ENCODE results near the gene FASN. TPM values are rescaled to one million over a fixed set of nuclear protein-coding genes. Genes with fewer than 3 reads are reported as not detected.
A peak's percentile ranks its signal among the peaks of the same experiment; 100 is the strongest.

The FASN gene
- total RNA-seq, 8 experiments from 2014 or later: 32.4 to 333 (median 89.0) TPM

DNA sequence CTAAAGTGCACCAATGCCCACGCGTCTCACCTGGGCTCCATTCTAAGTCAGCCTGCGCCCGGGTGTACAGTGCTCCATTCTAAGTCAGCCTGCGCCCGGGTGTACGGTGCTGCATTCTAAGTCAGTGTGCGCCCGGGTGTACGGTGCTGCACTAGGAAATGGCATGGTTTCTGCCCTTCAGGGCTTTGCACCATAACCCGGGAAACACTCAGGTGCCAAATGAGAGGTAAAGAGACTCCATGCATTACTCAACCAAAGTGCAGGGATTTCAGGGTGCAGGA, 29.2 kb upstream of the FASN start:
- Histone ChIP-seq H3K4me3 (no peak overlapping the region), H3K27ac (no peak overlapping the region), H3K4me1 (replicated peaks in 1 of 2) (no peaks in the 10 kb centered on the region)
- in situ Hi-C loops (cut with MboI; ENCODE audit: low pct_unique_long_range_greater_than_20kb in 2 of 9, low sequenced_read_pairs in 9 of 9, unreplicated experiment in 9 of 9): loop anchor here in 2 of 9 experiments (25.0 kb wide), 1 partner anchor 90 kb away; the partner anchor contains the start of genes DCXR (in 2 of the 2) and RAC3 (in 2 of the 2)
- ATAC-seq (replicated peaks in 6 of 8): no peak
- 96% methylated on average over 4 of the region's 11 CpGs; no CpG with 5 or more reads in 9 of the 10 experiments for WGBS, 10 experiments

- 58 to 100% (median 84%) methylated on average over 1 to 21 of the region's 35 CpGs; no CpG with 5 or more reads in 1 of the 10 experiments for WGBS, 10 experiments
- no peaks in the 10 kb centered on the region for H3K4me1 ChIP-seq (replicated peaks in 1 of 2)
- in situ Hi-C loops (cut with MboI; ENCODE audit: low pct_unique_long_range_greater_than_20kb in 2 of 9, low sequenced_read_pairs in 9 of 9, unreplicated experiment in 9 of 9): loop anchor here in 2 of 9 experiments (25.0 kb wide), 1 partner anchor 89 kb away; the partner anchor contains the start of genes DCXR (in 2 of the 2) and RAC3 (in 2 of the 2)
- peak in 3 of 8 experiments; percentile 97 to 98 (median 97) for ATAC-seq (replicated peaks in 6 of 8)
- H3K27ac ChIP-seq: no peak overlapping the region
- H3K4me3 ChIP-seq: no peak overlapping the region
Observed at GRCh38 chr17:82126556-82127314, 28.7 kb upstream of the FASN start.

GRCh38 chr17:82124101-82124500, 26.1 kb upstream of the FASN start:
- in situ Hi-C loops (cut with MboI; ENCODE audit: low pct_unique_long_range_greater_than_20kb in 2 of 9, low sequenced_read_pairs in 9 of 9, unreplicated experiment in 9 of 9): no loop called here
- H3K4me1 ChIP-seq (replicated peaks in 1 of 2): peaks cover 0 to 3% of the 10 kb centered on the region in 2 donors
- no peak overlapping the region for H3K27ac ChIP-seq
- no peak overlapping the region for H3K4me3 ChIP-seq
- no peak for ATAC-seq (replicated peaks in 6 of 8)
- WGBS, 10 experiments: 82 to 100% (median 94%) methylated on average over 1 to 4 of the region's 4 CpGs; no CpG with 5 or more reads in 2 of the 10 experiments

GRCh38 chr17:82121660-82122629, 23.9 kb upstream of the FASN start:
- 77 to 100% (median 89%) methylated on average over 1 to 11 of the region's 32 CpGs; no CpG with 5 or more reads in 4 of the 10 experiments for whole genome bisulfite sequencing, 10 experiments
- in situ Hi-C loops (cut with MboI; ENCODE audit: low pct_unique_long_range_greater_than_20kb in 2 of 9, low sequenced_read_pairs in 9 of 9, unreplicated experiment in 9 of 9): no loop called here
- H3K4me3 ChIP-seq: no peak overlapping the region
- H3K4me1 ChIP-seq (replicated peaks in 1 of 2): peaks cover 0 to 11% of the 10 kb centered on the region in 2 donors
- ATAC-seq (replicated peaks in 6 of 8): no peak
- H3K27ac ChIP-seq: no peak overlapping the region

GRCh38 chr17:82121246-82121645, 23.2 kb upstream of the FASN start:
- Histone ChIP-seq H3K4me3 (no peak overlapping the region), H3K4me1 (replicated peaks in 1 of 2) (peaks cover 0 to 11% of the 10 kb centered on the region in 2 donors), H3K27ac (no peak overlapping the region)
- no peak for ATAC-seq (replicated peaks in 6 of 8)
- 88 to 100% (median 100%) methylated on average over 1 to 2 of the region's 4 CpGs; no CpG with 5 or more reads in 7 of the 10 experiments for whole genome bisulfite sequencing, 10 experiments
- in situ Hi-C loops (cut with MboI; ENCODE audit: low pct_unique_long_range_greater_than_20kb in 2 of 9, low sequenced_read_pairs in 9 of 9, unreplicated experiment in 9 of 9): no loop called here

DNA sequence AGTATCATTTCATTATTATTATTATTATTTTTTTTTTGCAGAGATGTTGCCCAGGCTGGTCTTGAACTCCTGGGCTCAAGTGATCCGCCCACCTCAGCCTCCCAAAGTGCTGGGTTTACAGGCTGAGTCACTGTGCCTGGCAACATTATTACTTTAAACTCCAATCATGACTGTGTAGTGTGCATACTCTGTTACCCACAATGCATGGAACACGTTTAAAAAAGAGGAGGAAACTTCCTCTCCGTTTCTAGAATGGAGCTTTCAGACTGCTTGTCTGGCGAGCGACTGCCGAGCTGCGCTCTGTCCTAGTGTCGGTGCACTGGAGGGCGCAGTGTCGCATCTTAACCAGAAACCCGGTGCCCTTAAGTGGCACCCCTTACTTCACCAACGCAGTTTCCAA, 22.1 kb upstream of the FASN start:
- Histone ChIP-seq H3K27ac (no peak overlapping the region), H3K4me1 (replicated peaks in 1 of 2) (peaks cover 0 to 11% of the 10 kb centered on the region in 2 donors), H3K4me3 (no peak overlapping the region)
- 14 to 82% (median 54%) methylated on average over 1 to 11 of the region's 12 CpGs; no CpG with 5 or more reads in 2 of the 10 experiments for WGBS, 10 experiments
- peak in 5 of 8 experiments; percentile 27 to 98 (median 32) for ATAC-seq (replicated peaks in 6 of 8)
- in situ Hi-C loops (cut with MboI; ENCODE audit: low pct_unique_long_range_greater_than_20kb in 2 of 9, low sequenced_read_pairs in 9 of 9, unreplicated experiment in 9 of 9): no loop called here

DNA sequence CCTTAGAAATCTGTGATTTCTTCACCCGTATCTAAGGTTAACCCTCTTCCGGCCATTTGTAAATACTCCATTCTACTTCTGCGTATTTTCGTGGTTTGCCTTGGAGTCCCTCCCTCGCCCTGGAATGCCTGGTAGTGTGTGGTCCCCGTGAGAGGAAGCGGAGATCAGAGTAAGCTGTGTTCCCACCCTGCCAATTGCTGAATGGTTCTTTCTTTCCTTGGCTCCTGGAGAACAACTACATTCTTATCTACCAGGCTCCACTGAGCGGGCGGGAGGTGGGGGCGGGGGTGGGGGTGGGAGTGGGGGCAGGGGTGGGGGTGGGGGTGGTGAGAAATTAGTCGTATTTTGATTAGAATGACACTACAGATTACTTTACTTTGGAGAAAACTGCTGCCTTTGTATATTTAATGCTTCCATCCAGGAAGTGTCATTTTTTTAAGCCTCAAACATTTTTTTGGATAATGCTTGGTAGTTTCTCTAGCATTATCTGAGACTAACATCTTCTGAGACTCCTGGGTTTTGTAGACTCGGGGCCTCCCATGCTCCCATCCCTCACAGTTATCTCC, 20.9 kb upstream of the FASN start:
- Histone ChIP-seq H3K4me3 (no peak overlapping the region), H3K4me1 (replicated peaks in 1 of 2) (peaks cover 0 to 11% of the 10 kb centered on the region in 2 donors), H3K27ac (no peak overlapping the region)
- ATAC-seq (replicated peaks in 6 of 8): peak in 2 of 8 experiments; percentile 50 to 80
- 60 to 100% (median 69%) methylated on average over 2 to 4 of the region's 12 CpGs; no CpG with 5 or more reads in 6 of the 10 experiments for WGBS, 10 experiments
- in situ Hi-C loops (cut with MboI; ENCODE audit: low pct_unique_long_range_greater_than_20kb in 2 of 9, low sequenced_read_pairs in 9 of 9, unreplicated experiment in 9 of 9): no loop called here

- in situ Hi-C loops (cut with MboI; ENCODE audit: low pct_unique_long_range_greater_than_20kb in 2 of 9, low sequenced_read_pairs in 9 of 9, unreplicated experiment in 9 of 9): no loop called here
- Histone ChIP-seq H3K4me1 (replicated peaks in 1 of 2) (peaks cover 0 to 11% of the 10 kb centered on the region in 2 donors), H3K27ac (no peak overlapping the region), H3K4me3 (no peak overlapping the region)
- 87 to 100% (median 95%) methylated on average over 1 to 9 of the region's 18 CpGs; no CpG with 5 or more reads in 4 of the 10 experiments for WGBS, 10 experiments
- peak in 1 of 8 experiments; percentile 9 for ATAC-seq (replicated peaks in 6 of 8)
Observed at GRCh38 chr17:82118168-82118814, 20.3 kb upstream of the FASN start.

DNA sequence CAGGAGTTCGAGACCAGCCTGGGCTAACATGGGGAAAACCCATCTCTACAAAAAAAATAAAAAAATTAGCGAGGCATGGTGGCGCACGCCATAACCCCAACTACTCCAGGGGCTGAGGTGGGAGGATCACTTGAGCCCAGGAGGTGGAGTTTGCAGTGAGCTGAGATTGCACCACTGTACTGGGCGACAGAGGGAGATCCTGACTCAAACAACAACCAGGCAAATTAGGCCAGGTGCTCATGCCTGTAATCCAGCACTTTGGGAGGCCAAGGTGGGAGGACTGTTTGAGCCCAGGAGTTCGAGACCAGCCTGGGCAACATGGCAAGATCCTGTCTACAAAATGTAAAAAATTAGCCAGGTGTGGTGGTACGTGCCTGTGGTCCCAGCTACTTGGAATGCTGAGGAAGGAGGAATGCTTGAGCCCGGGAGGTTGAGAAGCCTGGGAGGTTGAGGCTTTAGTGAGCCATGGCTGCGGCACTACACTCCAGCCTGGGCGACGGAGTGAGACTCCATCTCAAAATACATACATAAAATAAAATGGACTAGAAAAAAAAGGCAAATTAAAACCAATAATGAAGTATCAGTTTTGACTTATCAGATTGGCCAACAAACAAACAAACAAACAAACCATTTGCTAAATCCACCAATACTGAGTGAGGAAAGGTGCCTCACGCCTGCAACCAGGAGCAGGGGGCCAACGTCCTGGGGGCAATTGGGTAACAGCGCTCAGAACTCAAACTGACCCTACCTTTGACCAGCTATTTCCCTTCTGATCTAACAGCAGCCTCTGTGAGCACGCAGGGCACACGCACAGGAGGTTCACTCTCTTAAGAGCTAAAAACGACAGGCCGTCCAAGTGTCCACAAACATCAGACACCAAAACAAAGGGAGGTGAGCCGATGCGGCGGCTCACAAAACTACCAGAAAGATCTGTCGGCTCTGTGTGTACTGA, 19.4 kb upstream of the FASN start:
- WGBS, 10 experiments: 80 to 100% (median 94%) methylated on average over 1 to 17 of the region's 22 CpGs
- in situ Hi-C loops (cut with MboI; ENCODE audit: low pct_unique_long_range_greater_than_20kb in 2 of 9, low sequenced_read_pairs in 9 of 9, unreplicated experiment in 9 of 9): no loop called here
- H3K27ac ChIP-seq: no peak overlapping the region
- H3K4me1 ChIP-seq (replicated peaks in 1 of 2): peaks cover 0 to 11% of the 10 kb centered on the region in 2 donors
- no peak for ATAC-seq (replicated peaks in 6 of 8)
- H3K4me3 ChIP-seq: no peak overlapping the region

DNA sequence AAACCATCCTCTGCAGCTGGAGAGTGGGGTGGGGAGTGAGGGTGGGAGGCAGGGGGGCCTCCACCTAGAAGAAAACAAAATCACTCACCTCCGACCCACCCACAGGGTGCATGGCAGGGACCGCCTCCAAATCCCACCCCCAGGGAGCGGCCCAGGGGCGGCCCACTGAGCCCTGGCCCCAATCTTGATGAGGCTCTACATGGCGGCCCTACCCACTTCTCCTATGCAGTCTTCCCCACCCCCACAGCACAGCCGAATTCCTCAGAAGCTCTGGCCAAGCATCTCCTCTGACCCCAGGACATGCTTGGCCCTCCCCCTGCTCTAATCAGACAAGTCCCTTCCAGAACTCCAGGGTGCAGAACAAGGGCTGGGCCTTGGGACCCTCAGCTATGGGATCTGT, 18.2 kb upstream of the FASN start:
- H3K4me3 ChIP-seq: no peak overlapping the region
- H3K27ac ChIP-seq: no peak overlapping the region
- in situ Hi-C loops (cut with MboI; ENCODE audit: low pct_unique_long_range_greater_than_20kb in 2 of 9, low sequenced_read_pairs in 9 of 9, unreplicated experiment in 9 of 9): no loop called here
- WGBS, 10 experiments: 80% methylated on average over 1 of the region's 6 CpGs; no CpG with 5 or more reads in 9 of the 10 experiments
- ATAC-seq (replicated peaks in 6 of 8): no peak
- H3K4me1 ChIP-seq (replicated peaks in 1 of 2): peaks cover 0 to 11% of the 10 kb centered on the region in 2 donors

- no peak for ATAC-seq (replicated peaks in 6 of 8)
- Histone ChIP-seq H3K4me1 (replicated peaks in 1 of 2) (peaks cover 0 to 11% of the 10 kb centered on the region in 2 donors), H3K27ac (no peak overlapping the region), H3K4me3 (no peak overlapping the region)
- WGBS, 10 experiments: 67 to 100% (median 97%) methylated on average over 1 to 3 of the region's 9 CpGs; no CpG with 5 or more reads in 6 of the 10 experiments
- in situ Hi-C loops (cut with MboI; ENCODE audit: low pct_unique_long_range_greater_than_20kb in 2 of 9, low sequenced_read_pairs in 9 of 9, unreplicated experiment in 9 of 9): no loop called here
Observed at GRCh38 chr17:82114872-82115271, 16.8 kb upstream of the FASN start.
